ELR (cell line): ENCODE data around the gene CCR5AS.

Experiments
- DNase-seq: peaks from one replicate; pipeline ENCODE4 v3.0.0-alpha.2; 2015; ENCODE audit warnings: low read depth

The CCR5AS gene

GRCh38 chr3:46380471-46381221 lies 26.2 kb downstream of the CCR5AS start:
- no peak for DNase-seq

DNA sequence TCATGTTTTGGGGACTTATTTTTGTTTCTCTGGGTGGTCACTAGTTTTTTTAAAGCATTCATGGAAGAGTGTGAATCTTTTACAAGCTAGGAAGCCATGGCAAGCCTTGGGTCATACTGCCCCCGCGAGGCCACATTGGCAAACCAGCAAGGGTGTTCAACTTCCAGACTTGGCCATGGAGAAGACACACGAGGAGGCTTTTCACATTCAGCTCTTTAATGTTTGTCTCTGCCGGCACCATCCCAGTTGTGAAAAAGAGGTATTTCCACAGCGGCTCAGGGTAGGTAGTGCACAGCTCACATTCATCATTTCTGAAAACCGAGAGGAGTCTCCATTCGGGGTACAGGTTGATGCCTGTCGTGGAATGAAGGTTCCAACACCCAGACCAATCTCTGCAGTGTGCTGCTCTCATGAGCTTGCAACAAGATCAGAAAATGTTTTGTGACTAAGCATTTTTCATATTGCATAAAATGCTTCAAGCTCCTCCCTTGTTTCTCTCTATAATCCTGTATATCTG lies 28.4 kb downstream of the CCR5AS start:
- peak; percentile 67 for DNase-seq

DNA sequence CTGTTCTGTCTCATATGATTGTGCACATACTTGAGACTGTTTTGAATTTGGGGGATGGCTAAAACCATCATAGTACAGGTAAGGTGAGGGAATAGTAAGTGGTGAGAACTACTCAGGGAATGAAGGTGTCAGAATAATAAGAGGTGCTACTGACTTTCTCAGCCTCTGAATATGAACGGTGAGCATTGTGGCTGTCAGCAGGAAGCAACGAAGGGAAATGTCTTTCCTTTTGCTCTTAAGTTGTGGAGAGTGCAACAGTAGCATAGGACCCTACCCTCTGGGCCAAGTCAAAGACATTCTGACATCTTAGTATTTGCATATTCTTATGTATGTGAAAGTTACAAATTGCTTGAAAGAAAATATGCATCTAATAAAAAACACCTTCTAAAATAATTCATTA lies 31.1 kb downstream of the CCR5AS start:
- DNase-seq, result no peak

DNA sequence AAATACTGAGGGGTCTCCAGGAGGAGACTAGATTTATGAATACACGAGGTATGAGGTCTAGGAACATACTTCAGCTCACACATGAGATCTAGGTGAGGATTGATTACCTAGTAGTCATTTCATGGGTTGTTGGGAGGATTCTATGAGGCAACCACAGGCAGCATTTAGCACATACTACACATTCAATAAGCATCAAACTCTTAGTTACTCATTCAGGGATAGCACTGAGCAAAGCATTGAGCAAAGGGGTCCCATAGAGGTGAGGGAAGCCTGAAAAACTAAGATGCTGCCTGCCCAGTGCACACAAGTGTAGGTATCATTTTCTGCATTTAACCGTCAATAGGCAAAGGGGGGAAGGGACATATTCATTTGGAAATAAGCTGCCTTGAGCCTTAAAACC lies 31.6 kb downstream of the CCR5AS start:
- no peak for DNase-seq

DNA sequence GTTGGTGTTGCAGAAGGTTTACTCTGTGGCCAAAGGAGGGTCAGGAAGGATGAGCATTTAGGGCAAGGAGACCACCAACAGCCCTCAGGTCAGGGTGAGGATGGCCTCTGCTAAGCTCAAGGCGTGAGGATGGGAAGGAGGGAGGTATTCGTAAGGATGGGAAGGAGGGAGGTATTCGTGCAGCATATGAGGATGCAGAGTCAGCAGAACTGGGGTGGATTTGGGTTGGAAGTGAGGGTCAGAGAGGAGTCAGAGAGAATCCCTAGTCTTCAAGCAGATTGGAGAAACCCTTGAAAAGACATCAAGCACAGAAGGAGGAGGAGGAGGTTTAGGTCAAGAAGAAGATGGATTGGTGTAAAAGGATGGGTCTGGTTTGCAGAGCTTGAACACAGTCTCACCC lies 32.1 kb downstream of the CCR5AS start:
- no peak for DNase-seq

DNA sequence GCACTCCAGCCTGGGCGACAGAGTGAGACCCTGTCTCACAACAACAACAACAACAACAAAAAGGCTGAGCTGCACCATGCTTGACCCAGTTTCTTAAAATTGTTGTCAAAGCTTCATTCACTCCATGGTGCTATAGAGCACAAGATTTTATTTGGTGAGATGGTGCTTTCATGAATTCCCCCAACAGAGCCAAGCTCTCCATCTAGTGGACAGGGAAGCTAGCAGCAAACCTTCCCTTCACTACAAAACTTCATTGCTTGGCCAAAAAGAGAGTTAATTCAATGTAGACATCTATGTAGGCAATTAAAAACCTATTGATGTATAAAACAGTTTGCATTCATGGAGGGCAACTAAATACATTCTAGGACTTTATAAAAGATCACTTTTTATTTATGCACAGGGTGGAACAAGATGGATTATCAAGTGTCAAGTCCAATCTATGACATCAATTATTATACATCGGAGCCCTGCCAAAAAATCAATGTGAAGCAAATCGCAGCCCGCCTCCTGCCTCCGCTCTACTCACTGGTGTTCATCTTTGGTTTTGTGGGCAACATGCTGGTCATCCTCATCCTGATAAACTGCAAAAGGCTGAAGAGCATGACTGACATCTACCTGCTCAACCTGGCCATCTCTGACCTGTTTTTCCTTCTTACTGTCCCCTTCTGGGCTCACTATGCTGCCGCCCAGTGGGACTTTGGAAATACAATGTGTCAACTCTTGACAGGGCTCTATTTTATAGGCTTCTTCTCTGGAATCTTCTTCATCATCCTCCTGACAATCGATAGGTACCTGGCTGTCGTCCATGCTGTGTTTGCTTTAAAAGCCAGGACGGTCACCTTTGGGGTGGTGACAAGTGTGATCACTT lies 34.1 kb downstream of the CCR5AS start:
- peak; percentile 54 for DNase-seq

DNA sequence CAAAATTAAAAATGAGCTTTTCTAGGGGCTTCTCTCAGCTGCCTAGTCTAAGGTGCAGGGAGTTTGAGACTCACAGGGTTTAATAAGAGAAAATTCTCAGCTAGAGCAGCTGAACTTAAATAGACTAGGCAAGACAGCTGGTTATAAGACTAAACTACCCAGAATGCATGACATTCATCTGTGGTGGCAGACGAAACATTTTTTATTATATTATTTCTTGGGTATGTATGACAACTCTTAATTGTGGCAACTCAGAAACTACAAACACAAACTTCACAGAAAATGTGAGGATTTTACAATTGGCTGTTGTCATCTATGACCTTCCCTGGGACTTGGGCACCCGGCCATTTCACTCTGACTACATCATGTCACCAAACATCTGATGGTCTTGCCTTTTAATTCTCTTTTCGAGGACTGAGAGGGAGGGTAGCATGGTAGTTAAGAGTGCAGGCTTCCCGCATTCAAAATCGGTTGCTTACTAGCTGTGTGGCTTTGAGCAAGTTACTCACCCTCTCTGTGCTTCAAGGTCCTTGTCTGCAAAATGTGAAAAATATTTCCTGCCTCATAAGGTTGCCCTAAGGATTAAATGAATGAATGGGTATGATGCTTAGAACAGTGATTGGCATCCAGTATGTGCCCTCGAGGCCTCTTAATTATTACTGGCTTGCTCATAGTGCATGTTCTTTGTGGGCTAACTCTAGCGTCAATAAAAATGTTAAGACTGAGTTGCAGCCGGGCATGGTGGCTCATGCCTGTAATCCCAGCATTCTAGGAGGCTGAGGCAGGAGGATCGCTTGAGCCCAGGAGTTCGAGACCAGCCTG lies 35.1 kb downstream of the CCR5AS start:
- no peak for DNase-seq

GRCh38 chr3:46370839-46371518 lies 35.9 kb downstream of the CCR5AS start, which contains the start of gene CCR5:
Gene CCR5 (plus strand): TSS chr3:46370946. CDS start chr3:46372903, 1,957 bp downstream.
- DNase-seq, result no peak

DNA sequence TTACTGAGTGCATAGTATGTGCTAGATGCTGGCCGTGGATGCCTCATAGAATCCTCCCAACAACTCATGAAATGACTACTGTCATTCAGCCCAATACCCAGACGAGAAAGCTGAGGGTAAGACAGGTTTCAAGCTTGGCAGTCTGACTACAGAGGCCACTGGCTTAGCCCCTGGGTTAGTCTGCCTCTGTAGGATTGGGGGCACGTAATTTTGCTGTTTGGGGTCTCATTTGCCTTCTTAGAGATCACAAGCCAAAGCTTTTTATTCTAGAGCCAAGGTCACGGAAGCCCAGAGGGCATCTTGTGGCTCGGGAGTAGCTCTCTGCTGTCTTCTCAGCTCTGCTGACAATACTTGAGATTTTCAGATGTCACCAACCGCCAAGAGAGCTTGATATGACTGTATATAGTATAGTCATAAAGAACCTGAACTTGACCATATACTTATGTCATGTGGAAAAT lies 37.2 kb downstream of the CCR5AS start:
- no peak for DNase-seq

- DNase-seq, result no peak
Measured at GRCh38 chr3:46369151-46369550, 37.7 kb downstream of the CCR5AS start.

GRCh38 chr3:46368569-46368968 lies 38.3 kb downstream of the CCR5AS start:
- peak; percentile 41 for DNase-seq

GRCh38 chr3:46367811-46368210 lies 39.1 kb downstream of the CCR5AS start:
- no peak for DNase-seq

DNA sequence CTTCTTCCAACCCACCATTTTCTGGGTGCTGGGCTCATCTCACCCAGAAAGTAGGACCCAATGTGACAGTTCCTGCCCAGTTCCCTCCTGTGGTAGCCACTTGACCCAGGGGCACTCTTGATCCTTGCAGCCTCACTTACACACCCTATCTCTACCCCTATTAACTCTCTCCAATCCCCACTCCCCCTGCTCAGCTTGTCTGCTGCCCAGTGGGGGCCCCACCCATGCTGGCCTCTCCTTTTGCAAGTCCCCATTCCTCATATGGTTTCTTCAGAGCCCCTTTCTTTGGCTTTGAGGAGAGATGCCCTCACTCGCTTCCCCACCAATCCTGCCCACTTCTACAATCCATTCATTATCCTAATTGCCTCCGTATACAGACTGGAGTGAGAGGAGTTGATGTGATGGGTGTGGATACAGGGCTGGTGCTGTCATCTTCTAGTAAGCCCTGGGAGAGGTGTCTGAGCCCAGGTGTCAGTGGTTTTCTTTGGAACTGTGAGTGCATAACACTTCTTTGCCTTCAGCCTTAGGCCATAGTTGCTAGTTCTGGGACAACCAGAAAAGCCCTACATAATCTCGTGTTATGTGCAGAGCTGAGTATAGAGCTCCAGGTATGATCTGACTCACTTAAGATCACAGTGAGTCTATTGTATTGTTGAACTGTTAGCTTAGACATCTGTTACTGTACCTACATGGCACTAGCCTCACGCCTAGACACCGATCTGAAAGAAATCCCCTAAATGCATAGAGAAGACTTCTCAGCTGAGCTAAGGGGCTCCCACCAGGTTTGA lies 40.9 kb downstream of the CCR5AS start:
- no peak for DNase-seq

DNA sequence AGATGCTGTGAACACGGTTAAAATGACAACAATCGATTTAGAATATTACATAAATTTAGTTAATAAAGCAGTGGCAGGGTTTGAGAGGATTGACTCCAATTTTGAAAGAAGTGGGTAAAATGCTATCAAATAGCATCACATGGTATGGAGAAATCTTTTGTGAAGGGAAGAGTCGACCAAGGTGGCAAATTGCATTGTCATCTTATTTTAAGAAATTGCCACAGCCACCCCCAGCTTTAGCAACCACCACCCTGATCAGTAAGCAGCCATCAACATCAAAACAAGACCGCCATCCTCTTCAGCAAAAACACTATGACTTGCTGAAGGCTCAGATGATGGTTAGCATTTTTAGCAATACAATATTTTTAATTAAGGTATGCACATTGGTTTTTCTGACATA lies 41.8 kb downstream of the CCR5AS start:
- DNase-seq, result no peak

DNA sequence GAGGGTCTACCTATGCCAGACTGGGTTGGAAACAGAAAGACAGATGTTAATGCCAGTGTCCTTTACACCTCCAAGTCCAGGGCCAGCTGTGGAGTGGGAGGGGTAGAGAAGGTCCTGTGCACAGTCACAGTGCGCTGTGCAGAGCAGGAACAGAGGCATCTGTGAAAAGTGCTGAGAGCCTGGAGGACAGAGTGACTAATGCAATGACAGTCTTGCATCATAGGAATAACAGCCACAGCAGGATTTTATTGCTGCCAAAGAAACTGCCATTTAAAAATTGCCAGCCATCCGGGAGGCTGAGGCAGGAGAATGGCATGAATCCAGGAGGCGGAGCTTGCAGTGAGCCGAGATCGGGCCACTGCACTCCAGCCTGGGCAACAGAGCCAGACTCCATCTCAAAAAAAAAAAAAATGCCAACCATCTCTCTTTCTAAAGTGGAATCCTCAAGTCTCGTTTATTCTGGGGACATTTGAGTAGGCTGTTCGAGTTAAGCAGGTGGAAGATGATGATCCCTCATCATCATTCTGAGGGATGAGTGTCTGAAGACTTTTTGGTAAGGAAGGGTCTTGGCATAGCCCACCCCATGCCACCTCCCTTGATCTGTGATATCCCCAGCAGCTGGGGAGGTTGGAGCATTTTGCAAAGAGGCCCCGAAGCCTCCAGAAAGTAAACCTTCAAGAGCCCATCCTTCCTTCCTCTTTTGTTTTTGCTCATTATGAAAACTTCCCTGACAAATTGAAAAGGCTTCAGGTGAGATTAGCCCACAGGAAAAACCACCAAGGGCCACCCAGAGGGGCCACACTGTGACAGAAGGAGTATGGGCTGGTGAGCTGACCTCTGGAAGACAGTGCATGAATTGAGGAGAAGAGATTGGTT lies 45.2 kb downstream of the CCR5AS start:
- peak; percentile 60 for DNase-seq

DNA sequence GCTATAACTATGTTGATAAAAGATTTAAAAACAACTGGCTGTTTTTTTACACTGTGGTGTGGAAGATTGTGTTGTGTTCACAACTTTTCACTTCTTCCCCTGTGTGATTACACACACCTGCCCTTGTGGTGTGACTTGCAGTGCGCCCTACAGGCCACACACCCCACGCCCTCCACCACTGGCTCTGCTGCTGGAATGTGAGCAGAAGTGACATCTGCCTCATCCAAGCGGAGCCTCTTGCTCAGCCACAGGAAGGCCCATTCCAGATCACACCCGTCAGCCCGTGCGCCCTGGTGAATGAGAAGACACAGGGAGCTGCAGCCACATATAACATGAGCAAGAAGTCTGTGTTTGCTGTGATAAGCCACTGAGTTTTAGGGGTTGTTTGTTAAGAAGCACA lies 46.0 kb downstream of the CCR5AS start:
- no peak for DNase-seq

DNA sequence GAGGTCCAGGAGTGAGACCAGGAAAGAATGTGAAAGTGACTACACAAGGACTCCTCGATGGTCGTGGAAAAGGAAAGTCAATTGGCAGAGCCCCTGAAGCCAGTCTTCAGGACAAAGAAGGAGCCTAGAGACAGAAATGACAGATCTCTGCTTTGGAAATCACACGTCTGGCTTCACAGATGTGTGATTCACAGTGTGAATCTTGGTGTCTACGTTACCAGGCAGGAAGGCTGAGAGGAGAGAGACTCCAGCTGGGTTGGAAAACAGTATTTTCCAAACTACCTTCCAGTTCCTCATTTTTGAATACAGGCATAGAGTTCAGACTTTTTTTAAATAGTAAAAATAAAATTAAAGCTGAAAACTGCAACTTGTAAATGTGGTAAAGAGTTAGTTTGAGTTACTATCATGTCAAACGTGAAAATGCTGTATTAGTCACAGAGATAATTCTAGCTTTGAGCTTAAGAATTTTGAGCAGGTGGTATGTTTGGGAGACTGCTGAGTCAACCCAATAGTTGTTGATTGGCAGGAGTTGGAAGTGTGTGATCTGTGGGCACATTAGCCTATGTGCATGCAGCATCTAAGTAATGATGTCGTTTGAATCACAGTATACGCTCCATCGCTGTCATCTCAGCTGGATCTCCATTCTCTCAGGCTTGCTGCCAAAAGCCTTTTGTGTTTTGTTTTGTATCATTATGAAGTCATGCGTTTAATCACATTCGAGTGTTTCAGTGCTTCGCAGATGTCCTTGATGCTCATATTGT lies 47.0 kb downstream of the CCR5AS start:
- DNase-seq, result peak; percentile 40

- DNase-seq, result no peak
Measured at GRCh38 chr3:46358466-46358865, 48.4 kb downstream of the CCR5AS start.

DNA sequence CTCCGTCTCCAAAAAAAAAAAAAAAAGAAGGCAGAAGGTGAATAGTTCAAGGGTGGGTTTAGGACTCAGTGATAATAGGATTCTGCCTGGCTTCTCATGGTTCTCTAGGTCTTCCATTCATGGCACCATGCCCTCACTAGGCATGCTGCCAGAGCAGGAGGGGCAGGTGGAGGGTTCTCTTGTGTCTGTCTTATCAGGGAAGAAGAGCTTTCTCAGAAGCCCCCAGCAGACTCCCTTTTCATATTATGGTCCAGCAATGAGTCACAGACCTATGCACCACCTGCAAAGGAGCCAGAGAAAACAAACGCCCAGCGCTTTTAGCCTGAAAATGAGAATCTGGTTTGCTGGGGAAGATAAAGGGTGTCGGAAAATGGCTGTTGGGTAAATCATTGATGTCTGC lies 50.0 kb downstream of the CCR5AS start:
- no peak for DNase-seq
